Pancreas (tissue), 10 donors: ENCODE results near the gene VIT. TPM values are rescaled to one million over a fixed set of nuclear protein-coding genes. Genes with fewer than 3 reads are reported as not detected.

Source experiments
- ATAC-seq, 4 donors: fragments of 200-7000 bp; cut with Tn5 transposase; one replicate each; pipeline versions ENCODE4 v1.8.0 to v1.9.1; 2020; ENCODE audit warnings: mild to moderate bottlenecking in 4 of 4, moderate library complexity in 4 of 4
- DNase-seq, 6 donors: peaks; one replicate each; pipeline ENCODE4 v3.0.0-alpha.2; 2020
- FAIRE-seq: peaks from 2 replicates; lab custom pipeline; 2012; peaks lifted over from hg19 to GRCh38; lab: Jason Lieb, UNC
- H3K27ac ChIP-seq, 4 donors: fragments of 200-600 bp; sonication (generic); 1 replicate in 3 of 4; 2 replicates in 1 of 4; pipeline versions ENCODE4 v1.5.0 to v1.8.0; 2020
- H3K27me3 ChIP-seq, 4 donors: fragments of 200-600 bp; one replicate each; pipeline ENCODE4 v1.8.0; 2021
- H3K36me3 ChIP-seq, 3 donors: fragments of 200-600 bp; sonication (generic) in 1 of 3; one replicate each; pipeline versions ENCODE4 v1.5.0 to v1.8.0; 2020 to 2021
- H3K4me1 ChIP-seq, 3 donors: fragments of 200-600 bp; one replicate each; pipeline ENCODE4 v1.8.0; 2021
- H3K4me3 ChIP-seq, 4 donors: fragments of 200-600 bp; sonication (generic) in 2 of 4; one replicate each; pipeline versions ENCODE4 v1.5.0 to v1.8.0; 2020 to 2021
- H3K9me3 ChIP-seq, 4 donors: fragments of 200-600 bp; one replicate each; pipeline ENCODE4 v1.8.0; 2021
- WGBS, 2 donors: extraction: QIAGEN DNeasy Blood & Tissue Kit; methylation state at CpG; one replicate each; pipeline ENCODE4 v1.1.7; 2013; 5-methylcytosine and 5-hydroxymethylcytosine counted together
- intact Hi-C, 3 donors: fragments of 100-400 bp; cut with DNase I; formaldehyde crosslinking; loops; one replicate each; pipeline versions ENCODE4 v1.11.1 to v1.14.2; 2022
- polyA plus RNA-seq, 2 donors: library from polyadenylated mRNA; stranded (reverse); fragments of 200-250 nt; gene quantifications; one replicate each; pipeline ENCODE4 v1.2.3, GENCODE V29; 2013
- total RNA-seq, 6 donors: library from RNA; stranded (reverse); fragmentation: NEBNext Ultra II Directional in 4 of 6; extraction: Animal tissue kit (Norgen Biotek cat#: 25700) in 4 of 6; gene quantifications; one replicate each; pipeline versions ENCODE4 v1.2.1 to v1.2.4, GENCODE V29; 2021 to 2023
- TF ChIP-seq, protein P1 (sequence below), 4 donors: fragments of 200-600 bp; sonication (generic) in 3 of 4; IDR thresholded peaks; one replicate each; pipeline versions ENCODE4 v1.5.0 to v1.8.0; 2021; ENCODE audit warnings: antibody characterized with exemption in 4 of 4
- donor health status: healthy with polysubstance abuse.
- donor health status: DM: no; HTN: no; CAD: no; lungs with moderate emphysema.
- donor health status: DM: no; HTN: no; CAD: no.
- donor health status: control.
- donor health status: control.
- donor health status: Bipolar disorder and iron deficiency.
- donor health status: DM: yes; HTN: yes; CAD: no.
- donor health status: DM: no; HTN: no; CAD: no.
- donor health status: DM: no; HTN: no; CAD: no.
- donor health status: DM: yes; HTN: yes; CAD: no.

The VIT gene
- total and polyA plus RNA-seq, 8 donors, result 0.19 to 2.9 (median 0.36) TPM

DNA sequence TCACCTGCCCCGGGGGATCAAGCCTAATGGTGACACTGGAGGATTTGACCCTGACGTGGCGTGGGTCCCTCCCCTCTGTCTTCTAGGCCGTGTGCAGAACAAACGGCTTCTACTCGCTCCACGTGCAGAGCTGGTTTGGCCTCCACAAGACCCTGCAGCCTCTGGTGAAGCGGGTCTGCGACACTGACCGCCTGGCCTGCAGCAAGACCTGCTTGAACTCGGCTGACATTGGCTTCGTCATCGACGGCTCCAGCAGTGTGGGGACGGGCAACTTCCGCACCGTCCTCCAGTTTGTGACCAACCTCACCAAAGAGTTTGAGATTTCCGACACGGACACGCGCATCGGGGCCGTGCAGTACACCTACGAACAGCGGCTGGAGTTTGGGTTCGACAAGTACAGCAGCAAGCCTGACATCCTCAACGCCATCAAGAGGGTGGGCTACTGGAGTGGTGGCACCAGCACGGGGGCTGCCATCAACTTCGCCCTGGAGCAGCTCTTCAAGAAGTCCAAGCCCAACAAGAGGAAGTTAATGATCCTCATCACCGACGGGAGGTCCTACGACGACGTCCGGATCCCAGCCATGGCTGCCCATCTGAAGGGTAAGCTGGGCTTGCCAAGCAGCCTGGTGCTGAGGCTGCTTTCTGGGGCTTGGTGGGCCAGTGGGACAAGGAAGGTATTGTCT lies 112.0 kb downstream of the VIT start:
- Histone ChIP-seq H3K27me3 (no peaks in the 10 kb centered on the region), H3K36me3 (no peaks in the 10 kb centered on the region), H3K4me3 (no peak overlapping the region), H3K4me1 (no peaks in the 10 kb centered on the region), H3K9me3 (no peaks in the 10 kb centered on the region), H3K27ac (no peak overlapping the region)
- no peak for FAIRE-seq
- DNase-seq, result no peak
- intact Hi-C loops, result no loop called here
- WGBS, 2 donors, result 87 to 92% methylated on average over 35 of the region's 35 CpGs
- ATAC-seq, result no peak
- TF ChIP-seq, protein P1, sequence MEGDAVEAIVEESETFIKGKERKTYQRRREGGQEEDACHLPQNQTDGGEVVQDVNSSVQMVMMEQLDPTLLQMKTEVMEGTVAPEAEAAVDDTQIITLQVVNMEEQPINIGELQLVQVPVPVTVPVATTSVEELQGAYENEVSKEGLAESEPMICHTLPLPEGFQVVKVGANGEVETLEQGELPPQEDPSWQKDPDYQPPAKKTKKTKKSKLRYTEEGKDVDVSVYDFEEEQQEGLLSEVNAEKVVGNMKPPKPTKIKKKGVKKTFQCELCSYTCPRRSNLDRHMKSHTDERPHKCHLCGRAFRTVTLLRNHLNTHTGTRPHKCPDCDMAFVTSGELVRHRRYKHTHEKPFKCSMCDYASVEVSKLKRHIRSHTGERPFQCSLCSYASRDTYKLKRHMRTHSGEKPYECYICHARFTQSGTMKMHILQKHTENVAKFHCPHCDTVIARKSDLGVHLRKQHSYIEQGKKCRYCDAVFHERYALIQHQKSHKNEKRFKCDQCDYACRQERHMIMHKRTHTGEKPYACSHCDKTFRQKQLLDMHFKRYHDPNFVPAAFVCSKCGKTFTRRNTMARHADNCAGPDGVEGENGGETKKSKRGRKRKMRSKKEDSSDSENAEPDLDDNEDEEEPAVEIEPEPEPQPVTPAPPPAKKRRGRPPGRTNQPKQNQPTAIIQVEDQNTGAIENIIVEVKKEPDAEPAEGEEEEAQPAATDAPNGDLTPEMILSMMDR (IDR thresholded peaks at IDR 0.05), result no peak

- Histone ChIP-seq H3K4me3 (no peak overlapping the region), H3K4me1 (no peaks in the 10 kb centered on the region), H3K27me3 (no peaks in the 10 kb centered on the region), H3K36me3 (no peaks in the 10 kb centered on the region), H3K9me3 (no peaks in the 10 kb centered on the region), H3K27ac (no peak overlapping the region)
- no peak for DNase-seq
- TF ChIP-seq, protein P1 (IDR thresholded peaks at IDR 0.05), result no peak
- no peak for FAIRE-seq
- no peak for ATAC-seq
- WGBS, 2 donors, result 84 to 87% methylated on average over 3 of the region's 3 CpGs
- intact Hi-C loops, result no loop called here
These were observed 112.5 kb downstream of the VIT start for GRCh38 chr2:36809069-36809445.

DNA sequence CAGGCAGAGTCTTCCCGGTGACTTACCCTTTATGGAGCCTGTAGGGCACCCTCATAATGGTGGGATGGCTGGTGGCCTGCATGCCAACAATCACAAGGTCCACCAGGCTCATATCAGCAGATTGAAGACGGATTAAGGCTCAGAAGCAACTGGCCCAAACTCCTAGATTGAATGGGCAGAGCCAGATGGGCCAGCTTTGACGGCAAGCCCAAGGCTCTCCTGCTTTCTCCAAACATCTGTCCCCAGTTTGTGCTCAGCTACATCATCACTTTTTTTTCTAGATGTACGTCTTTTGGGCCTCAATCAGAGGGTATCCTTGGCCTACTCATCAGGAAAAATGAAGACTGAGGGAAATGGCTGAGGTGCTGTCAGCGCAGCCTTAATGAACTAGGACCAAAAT lies 114.6 kb downstream of the VIT start:
- 83 to 85% methylated on average over 5 of the region's 5 CpGs for WGBS, 2 donors

DNA sequence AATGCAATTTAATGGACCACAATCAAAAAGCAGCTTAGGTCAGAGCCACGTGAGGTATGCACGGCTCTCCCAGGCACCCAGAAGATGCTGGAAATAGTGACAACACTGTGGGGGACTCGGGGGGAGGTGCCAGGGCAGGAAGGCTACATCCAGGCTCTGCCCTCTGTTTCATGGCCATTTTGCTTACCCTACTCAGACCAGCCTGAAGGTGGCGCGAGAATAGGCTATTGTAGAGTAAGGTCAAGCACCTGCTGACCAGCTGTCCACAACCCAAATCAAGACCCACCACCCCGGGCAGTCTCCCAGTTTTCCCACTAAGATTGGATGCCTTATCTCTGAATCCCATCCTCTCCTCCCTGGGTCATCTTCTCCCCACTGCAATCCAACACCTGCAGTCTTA lies 115.7 kb downstream of the VIT start:
- TF ChIP-seq, protein P1 (IDR thresholded peaks at IDR 0.05), result no peak
- no peak for FAIRE-seq
- no peak overlapping the region for H3K4me3 ChIP-seq
- H3K4me1 ChIP-seq, result no peaks in the 10 kb centered on the region
- no peak overlapping the region for H3K27ac ChIP-seq
- WGBS, 2 donors, result 26 to 28% methylated on average over 6 of the region's 6 CpGs
- H3K9me3 ChIP-seq, result no peaks in the 10 kb centered on the region
- ATAC-seq, result no peak
- no peaks in the 10 kb centered on the region for H3K36me3 ChIP-seq
- intact Hi-C loops, result no loop called here
- H3K27me3 ChIP-seq, result no peaks in the 10 kb centered on the region
- no peak for DNase-seq

More for the DNA sequence above, 114.6 kb downstream of the VIT start:
- no peak for FAIRE-seq
- Histone ChIP-seq H3K4me3 (no peak overlapping the region), H3K27me3 (no peaks in the 10 kb centered on the region), H3K27ac (no peak overlapping the region), H3K4me1 (no peaks in the 10 kb centered on the region), H3K9me3 (no peaks in the 10 kb centered on the region), H3K36me3 (no peaks in the 10 kb centered on the region)
- DNase-seq, result no peak
- no peak for ATAC-seq
- intact Hi-C loops, result no loop called here
- TF ChIP-seq, protein P1 (IDR thresholded peaks at IDR 0.05), result no peak

DNA sequence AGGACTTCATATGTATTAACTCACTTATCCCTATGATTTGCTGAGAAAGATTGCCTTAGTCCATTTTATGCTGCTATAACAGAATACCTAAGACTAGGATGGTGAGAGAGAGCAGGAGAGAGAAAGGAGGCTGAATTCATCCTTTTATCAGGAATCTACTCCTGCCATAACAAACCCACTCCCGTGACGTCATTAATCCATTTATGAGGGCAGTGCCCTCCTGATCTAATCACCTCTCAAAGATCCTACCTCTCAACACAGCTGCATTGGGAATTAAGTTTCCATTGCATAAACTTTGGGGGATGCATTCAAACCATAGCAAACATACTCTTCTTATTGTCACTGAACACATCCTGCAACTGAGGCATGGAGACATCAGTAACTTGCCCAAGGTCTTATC lies 122.0 kb downstream of the VIT start:
- H3K4me3 ChIP-seq, result no peak overlapping the region
- H3K9me3 ChIP-seq, result no peaks in the 10 kb centered on the region
- H3K27me3 ChIP-seq, result no peaks in the 10 kb centered on the region
- WGBS, 2 donors, result 75 to 89% methylated on average over 2 of the region's 2 CpGs
- FAIRE-seq (no peak), DNase-seq (no peak), ATAC-seq (no peak)
- no peak overlapping the region for H3K27ac ChIP-seq
- intact Hi-C loops, result no loop called here
- TF ChIP-seq, protein P1 (IDR thresholded peaks at IDR 0.05), result no peak
- H3K4me1 ChIP-seq, result no peaks in the 10 kb centered on the region
- no peaks in the 10 kb centered on the region for H3K36me3 ChIP-seq
